GM15510 (cell line): Measurements from ENCODE around the gene SYTL5.

Experiments
- POLR2A ChIP-seq: IDR thresholded peaks from 3 replicates; pipeline ENCODE4 v1.6.1; 2011; ENCODE audit warnings: borderline replicate concordance; ENCODE audit not compliant: insufficient read length; ENCODE audit errors: extremely low read depth

The SYTL5 gene

DNA sequence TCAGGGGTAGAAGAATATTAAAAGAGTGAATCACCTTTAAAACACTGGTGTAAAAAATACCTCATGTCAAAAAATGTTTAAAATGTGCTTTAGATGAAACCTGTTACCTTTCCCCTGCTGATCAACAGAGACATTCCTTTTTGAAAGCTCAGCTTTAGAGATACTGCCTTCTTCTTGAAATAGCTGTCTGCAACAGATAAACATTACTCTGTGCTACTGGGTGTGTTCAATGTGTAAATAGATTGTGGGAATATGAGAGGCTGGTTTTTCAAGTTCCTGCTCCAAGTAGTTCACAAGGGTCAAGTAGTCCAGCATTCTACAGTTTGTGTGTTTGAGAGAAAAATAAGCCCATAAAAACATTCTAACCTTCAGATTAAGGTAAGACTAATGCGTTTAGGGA lies at the start of gene SYTL5:
TSS of gene SYTL5 (plus strand) at position 263 of the 400 bp plus-strand sequence. CDS start 27,337 bp downstream, outside the sequence.
- no peak for TF ChIP-seq POLR2A

DNA sequence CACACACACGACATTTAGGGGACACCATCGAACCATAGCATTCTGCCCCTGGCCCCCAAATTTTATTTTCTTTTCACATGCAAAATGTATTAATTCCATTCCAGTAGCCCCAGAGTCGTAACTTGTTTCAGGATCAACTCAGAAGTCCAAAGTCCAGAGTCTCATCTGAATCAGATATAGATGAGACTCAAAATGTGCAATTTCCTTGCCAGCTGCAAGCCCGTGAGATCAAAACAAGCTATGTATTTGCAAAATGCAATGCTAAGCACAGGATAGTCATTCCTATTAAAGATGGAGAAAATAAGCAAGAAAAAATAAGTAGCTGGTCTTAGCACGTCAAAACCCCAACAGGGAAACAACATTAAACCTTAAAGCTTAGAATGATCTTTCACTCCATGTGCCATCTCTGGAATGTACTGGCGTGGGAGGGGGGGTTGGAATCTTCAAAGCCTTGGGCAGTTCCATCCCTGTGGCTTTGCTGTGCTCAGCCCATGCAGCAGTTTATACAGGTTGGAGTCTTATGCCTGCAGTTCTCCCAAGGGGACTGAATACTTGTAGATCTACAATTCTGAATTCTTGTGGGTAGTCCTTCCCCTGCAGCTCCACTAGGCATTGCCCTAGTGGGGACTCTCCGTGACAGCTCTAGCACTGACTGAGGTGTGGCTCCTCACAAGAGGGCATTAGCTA lies 47.7 kb upstream of the SYTL5 start:
- no peak for TF ChIP-seq POLR2A

DNA sequence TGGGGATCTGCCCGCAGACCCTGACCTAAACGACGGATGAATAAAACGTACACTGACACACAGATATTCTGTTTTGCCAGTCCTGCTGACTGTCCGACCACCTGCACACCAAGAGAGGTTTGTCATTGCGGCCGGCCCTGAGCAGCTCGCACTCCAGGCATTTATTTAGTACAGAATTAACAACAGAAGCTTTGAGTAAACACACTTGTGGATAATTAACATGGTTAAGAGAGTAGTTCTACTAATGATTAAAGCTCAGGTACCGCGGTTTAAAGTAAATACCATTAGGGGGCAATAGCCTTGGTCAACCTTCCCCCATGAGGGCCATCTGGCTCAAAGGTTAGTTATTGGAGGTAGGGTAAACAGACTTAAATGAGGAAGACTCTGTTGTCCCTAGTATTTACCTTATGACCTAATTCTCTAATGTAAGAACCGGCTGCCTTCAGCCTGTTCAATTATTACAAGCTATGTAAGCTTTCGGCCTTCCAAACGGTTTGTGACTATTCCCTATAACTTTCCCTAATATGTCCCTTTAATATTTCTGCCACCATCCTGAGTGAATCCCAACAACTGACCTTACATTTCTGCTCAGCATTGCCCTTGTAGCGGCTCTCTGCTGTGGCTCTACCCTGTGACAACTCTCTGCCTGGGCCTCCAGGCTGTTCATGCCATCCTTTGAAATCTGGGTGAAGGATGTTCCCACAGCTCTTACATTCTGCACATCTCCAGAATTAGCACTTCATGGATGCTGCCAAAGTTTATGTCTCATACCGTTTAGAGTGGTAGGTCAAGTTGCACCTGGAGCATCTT lies 46.9 kb upstream of the SYTL5 start:
- no peak for TF ChIP-seq POLR2A

DNA sequence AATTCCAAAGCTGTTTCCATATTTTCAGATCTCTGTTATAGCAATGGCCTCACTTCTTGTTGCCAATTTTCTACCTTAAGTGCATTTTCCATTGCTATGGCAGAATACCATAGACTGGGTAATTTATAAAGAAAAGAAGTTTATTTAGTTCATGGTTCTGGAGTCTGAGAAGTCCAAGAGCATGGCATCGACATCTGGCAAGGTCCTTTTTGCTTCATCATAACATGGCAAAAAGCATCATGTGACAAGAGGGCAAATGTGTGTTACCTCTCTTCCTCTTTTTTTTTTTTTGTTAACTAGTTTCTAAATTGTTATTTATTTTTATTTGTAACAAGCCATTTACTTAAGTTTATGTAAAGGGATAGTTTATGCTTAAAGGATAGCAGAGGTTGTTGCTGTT lies 45.2 kb upstream of the SYTL5 start:
- TF ChIP-seq POLR2A = no peak

DNA sequence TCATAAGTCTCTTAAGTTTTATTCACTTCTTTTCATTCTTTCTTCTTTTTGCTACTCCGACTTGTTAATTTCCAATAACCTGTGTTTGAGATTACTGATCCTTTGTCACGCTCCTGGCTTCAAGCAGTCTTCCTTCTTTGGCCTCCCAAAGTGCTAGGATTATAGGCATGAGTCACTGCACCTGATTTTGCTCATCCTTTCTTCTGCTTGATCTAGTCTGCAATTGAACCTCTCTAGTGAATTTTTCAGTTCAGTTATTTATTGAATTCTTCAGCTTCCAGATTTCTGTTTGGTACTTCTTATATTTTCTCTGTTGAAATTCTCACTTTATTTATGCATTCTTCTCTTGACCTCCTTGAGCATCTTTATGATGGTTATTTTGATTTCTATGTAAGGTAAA lies 38.6 kb upstream of the SYTL5 start:
- no peak for TF ChIP-seq POLR2A

DNA sequence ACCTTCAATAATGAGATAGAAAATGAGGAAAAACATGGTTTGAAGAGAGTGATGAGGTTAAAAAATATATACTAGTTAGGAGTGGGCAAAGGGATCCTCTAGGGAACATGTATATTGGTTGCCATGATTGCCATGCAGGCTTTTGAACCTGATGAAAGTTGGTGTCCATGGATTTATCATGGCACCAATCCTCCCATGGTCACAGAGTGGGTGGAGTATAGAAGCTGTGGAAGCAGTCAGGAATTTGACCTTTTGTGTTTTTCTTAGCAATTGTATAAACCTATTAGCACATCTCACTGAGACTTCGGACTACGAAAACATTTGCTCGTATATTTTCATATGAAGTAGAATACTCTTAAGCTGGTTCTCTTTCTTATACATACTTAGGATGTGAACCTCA lies 30.9 kb upstream of the SYTL5 start:
- TF ChIP-seq POLR2A = no peak

DNA sequence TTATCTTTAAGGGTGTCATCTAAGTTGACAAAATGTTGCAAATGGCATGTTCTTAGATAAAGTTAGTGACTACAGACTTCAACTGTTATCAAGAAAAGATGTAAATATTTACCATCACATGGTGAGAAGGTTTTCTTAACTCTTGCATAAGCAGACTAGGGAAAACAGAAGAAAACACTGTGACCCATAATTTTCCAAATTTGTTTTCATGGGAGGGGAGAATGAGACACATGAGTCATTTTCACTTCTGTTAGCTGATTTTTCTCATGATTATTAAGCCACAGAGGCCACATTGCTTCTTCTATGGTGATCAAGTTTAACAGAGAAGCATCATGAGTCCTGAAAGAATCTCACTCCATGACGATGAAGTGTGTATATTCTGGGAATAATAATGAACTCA lies 30.2 kb upstream of the SYTL5 start:
- no peak for TF ChIP-seq POLR2A

DNA sequence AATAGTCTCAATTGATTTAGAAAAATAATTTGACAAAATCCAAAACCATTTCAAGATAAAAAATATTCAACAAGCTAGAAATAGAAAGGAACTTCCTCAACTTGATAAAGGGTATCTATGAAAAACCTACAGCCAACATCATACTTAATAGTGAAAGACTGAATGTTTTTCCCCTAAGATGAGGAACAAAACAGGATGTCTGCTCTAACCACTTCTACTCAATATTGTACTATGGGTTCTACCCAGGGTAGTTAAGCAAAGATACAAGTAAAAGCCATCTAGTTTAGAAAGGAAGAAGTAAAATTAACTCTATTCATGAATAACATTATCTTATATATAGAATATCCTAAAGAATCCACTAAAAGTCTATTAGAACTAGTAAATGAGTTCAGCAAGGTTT lies 21.5 kb upstream of the SYTL5 start:
- no peak for TF ChIP-seq POLR2A

DNA sequence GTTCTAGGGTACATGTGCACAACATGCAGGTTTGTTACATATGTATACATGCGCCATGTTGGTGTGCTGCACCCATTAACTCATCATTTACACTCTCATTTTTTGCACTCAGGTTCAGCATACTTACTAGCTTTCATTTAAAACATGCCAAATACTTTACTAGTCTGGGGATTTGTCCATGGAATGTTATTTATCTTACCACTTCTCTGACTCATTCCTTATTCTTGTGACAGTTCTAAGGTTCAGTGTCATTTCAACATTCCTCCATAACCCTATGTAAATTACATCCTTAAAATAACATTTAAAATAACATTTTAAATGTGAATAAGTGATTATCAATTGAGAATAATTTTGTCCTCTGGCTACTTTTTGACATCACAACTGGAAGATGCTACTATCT lies 19.5 kb upstream of the SYTL5 start:
- no peak for TF ChIP-seq POLR2A

DNA sequence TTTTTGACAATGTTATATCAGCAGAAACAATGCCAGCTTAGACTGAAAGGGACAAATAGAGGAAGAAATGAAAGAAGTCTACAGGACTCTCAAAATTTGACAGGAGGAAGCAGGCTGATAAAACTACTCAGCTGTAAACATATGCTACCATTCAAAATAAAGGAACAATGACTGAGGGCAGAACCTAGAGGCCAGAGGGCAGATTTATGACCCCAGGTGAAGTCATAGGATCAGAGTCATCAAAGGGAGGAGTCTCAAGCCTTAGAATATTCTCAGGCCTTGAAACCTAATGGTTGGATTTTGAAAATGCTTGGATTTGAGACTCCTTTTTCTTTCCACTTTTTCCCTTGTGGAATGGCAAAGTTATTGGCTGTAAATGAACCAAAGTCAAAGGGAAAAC lies 17.0 kb upstream of the SYTL5 start:
- TF ChIP-seq POLR2A = no peak

DNA sequence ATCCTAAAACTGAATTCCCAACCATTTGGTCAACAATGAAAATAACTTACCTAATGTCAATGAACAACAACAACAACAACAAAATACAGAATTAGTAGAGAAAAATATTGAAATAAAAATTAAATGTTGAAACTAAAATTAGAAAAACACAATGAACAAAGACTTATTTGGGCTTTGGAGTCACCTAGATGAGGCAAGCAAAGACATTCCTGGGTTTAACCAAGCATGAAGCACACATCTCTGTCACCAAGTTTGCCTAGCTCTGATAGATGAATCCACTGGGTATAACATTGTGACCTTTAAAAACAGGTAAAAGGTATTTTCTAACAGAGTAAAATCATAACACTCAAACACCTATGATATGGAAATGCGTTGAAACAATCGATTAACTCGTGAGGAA lies 13.2 kb upstream of the SYTL5 start:
- TF ChIP-seq POLR2A = no peak

DNA sequence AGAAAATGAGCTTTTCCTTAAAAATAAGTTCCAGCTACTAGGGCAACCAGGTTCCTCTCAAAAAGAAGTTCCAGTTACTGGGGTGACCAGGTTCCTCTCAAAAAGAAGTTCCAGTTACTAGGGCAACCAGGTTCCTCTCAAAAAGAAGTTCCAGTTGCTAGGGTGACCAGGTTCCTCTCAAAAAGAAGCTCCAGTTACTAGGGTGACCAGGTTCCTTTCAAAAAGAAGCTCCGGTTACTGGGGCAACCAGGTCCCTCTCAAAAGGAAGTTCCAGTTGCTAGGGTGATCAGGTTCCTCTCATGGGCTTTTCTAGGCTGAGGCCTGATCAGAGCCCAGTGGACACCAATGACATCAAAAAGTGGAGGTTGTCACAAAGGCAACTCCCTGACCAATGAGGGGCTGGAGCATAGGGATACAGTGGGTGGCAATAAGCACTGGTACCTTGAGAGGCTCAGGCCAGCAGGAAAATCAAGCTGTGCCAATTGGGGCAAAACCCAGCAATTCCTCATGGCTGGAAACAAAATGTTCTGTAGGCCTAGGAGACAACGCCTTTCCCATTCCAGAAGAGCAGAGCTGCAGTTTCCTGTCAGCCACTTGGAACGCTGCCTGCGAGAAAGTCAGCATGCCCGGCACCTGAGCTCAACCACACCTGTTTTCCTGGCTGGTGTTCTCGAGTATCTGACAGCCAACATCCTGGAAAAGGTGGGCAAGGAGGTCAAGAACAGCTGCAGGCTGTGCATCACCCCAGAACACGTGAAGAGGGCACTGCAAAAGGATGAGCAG lies 12.3 kb upstream of the SYTL5 start:
- no peak for TF ChIP-seq POLR2A

DNA sequence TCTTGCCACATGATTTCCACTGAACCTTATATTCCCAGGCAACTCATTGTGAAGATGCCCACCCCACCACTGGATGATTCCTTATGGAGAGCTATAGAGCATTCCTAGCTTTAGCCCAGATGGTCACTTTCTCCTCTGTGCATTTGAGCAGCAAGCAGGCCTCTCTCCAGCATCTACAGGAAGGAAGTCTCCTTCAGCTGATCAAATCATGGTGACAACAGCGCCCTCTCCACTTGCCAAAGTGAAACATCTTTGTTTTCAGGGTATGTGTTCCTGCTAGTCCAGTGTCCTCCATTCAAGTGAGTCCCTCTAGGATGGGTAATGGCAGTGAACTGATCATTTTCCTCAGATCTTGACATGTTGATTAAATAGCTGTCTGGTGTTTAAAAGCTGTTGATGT lies 10.9 kb upstream of the SYTL5 start:
- no peak for TF ChIP-seq POLR2A

DNA sequence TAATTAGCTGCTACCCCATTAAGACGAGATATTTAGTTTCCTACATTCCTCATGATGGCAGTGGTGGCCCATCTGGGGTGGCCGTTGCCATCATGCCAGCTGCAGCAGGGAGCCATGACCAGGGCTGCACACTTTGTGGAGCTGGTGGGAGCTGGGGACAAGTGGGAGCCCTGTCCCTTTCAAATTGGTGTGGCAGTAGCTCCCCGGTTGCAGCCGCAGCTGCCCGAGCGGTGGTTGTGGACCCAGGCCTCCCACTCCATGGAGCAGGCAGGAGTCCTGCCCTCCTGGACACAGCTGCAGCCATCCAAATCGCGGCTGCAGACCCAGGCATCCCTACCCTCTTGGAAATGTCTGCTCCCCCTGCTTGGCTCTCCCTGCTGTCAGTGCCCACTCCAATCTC lies 9.3 kb upstream of the SYTL5 start:
- no peak for TF ChIP-seq POLR2A

DNA sequence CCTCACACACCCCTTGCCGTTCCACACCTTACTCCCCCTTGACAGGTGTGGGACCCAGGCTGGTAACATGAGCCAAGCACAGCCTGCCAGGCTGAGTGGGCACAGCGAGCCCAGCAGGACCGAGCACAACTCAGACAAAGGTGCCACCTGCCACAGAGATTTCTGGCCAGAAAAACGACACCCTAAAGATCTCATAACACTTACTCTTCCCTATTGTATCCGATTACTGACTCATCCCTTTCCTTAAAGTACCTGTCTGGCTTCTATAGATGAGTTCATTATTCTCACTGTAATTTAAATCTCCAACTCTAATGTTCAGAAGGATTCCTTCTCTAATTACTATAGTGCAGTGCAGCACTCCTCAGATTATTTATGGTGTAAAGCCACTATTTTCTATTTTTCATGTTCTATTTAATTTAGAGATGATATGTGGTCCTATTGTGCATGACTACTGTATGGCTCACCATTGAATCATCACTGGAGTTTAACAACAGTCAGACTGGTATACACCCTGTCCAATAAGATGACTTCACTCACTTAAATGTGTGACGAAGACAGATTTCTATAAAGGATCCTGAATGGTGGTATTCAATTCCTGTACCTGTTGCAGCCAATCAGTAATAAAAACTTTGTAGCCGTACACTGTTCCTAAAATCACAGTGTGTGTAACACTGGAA lies 7.6 kb upstream of the SYTL5 start:
- TF ChIP-seq POLR2A = no peak

DNA sequence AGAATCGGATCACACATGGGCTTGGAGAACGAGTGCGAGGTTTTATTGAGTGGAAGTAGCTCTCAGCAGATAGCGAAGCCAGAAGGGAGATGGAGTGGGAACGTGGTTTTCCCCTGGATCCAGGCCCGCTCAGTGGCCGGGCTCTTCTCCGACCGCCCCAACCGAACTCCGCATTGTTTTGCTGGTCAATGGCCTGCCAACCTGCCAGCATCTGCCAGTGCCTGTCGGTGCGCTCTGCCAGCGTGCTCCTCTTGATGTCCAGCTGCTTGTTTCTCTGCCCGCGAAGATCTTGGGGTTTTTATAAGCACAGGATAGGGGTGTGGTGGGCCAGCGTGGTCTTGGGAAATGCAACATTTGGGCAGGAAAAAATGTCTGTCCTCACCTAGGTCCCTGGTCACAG lies 5.6 kb upstream of the SYTL5 start:
- TF ChIP-seq POLR2A = no peak

DNA sequence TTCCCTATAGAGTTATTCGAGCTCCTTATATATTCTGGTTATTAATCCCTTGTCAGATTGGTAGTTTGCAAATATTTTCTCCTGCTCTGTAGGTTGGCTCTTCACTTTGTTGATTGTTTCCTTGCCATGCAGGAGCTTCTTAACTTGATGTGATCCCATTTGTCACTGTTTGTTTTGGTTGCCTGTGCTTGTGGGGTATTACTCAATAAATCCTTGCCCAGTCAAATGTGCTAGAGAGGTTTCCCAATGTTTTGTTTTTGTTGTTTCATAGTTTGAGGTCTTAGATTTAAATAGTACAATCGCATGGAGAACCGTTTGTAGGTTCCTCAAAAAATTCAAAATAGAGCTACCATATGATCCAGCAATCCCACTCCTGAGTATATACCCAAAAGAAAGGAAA lies 2.3 kb upstream of the SYTL5 start:
- TF ChIP-seq POLR2A = no peak
